CD4-positive, alpha-beta T cell treated with Interleukin-1 beta for 1 hour (primary cell): Measurements from ENCODE around the gene B3GALT4.
"Not testable (repeated sequence)": the region's sequence is repeated elsewhere in the genome, so short reads cannot be mapped to it uniquely, and the experiment has no call there.

Experiments used
- DNase-seq, 2 donors: peaks; one replicate each; pipeline ENCODE4 v3.0.0-alpha.2; 2020 to 2022

The B3GALT4 gene

GRCh38 chr6:33276864-33277662, at the start of gene B3GALT4:
Gene B3GALT4, plus strand, starts transcription at chr6:33277123. Its CDS starts 297 bp downstream, at chr6:33277420.
- DNase-seq, result peak; percentile 77 to 81

- DNase-seq, result no peak
Observed at GRCh38 chr6:33235221-33235634, 41.7 kb upstream of the B3GALT4 start.

GRCh38 chr6:33236328-33236727, 40.6 kb upstream of the B3GALT4 start:
- no peak for DNase-seq

GRCh38 chr6:33236852-33237251, 40.1 kb upstream of the B3GALT4 start:
- DNase-seq, result no peak

- no peak for DNase-seq
Observed at GRCh38 chr6:33237741-33238140, 39.2 kb upstream of the B3GALT4 start.

GRCh38 chr6:33241968-33242367, 35.0 kb upstream of the B3GALT4 start:
- no peak for DNase-seq

GRCh38 chr6:33243476-33243875, 33.4 kb upstream of the B3GALT4 start:
- no peak for DNase-seq

GRCh38 chr6:33247977-33248642, 28.8 kb upstream of the B3GALT4 start:
- DNase-seq, result peak; percentile 89 to 90

GRCh38 chr6:33248643-33248931, 28.3 kb upstream of the B3GALT4 start:
- DNase-seq, result peak in 1 of 2 donors; percentile 36

- peak; percentile 99 for DNase-seq
Observed at GRCh38 chr6:33248932-33249731, 27.8 kb upstream of the B3GALT4 start.

- DNase-seq, result no peak
Observed at GRCh38 chr6:33249732-33250630, 26.9 kb upstream of the B3GALT4 start.

GRCh38 chr6:33250731-33251130, 26.2 kb upstream of the B3GALT4 start:
- no peak for DNase-seq

GRCh38 chr6:33251395-33252012, 25.4 kb upstream of the B3GALT4 start:
- DNase-seq, result no peak

GRCh38 chr6:33252759-33253158, 24.2 kb upstream of the B3GALT4 start:
- no peak for DNase-seq

GRCh38 chr6:33254591-33254990, 22.3 kb upstream of the B3GALT4 start:
- no peak for DNase-seq

GRCh38 chr6:33259032-33259431, 17.9 kb upstream of the B3GALT4 start:
- no peak for DNase-seq

GRCh38 chr6:33262490-33262889, 14.4 kb upstream of the B3GALT4 start:
- not testable (repeated sequence) for DNase-seq

GRCh38 chr6:33264015-33264414, 12.9 kb upstream of the B3GALT4 start:
- DNase-seq, result no peak

- no peak for DNase-seq
Observed at GRCh38 chr6:33271117-33271467, 5.8 kb upstream of the B3GALT4 start.

GRCh38 chr6:33271468-33272274, 5.3 kb upstream of the B3GALT4 start, which contains the start of the genes RPS18 and VPS52:
Gene RPS18, plus strand, starts transcription at chr6:33272075. Its CDS starts 45 bp downstream, at chr6:33272120.
Gene VPS52, minus strand, starts transcription at chr6:33271876. Its CDS starts 201 bp downstream, at chr6:33271675.
- DNase-seq, result peak; percentile 96
